Peyer's patch (tissue), 4 donors: ENCODE measurements around the gene KRT33A.

ENCODE experiments used
- POLR2A ChIP-seq, 2 donors: fragments of 450-650 bp; IDR thresholded peaks; one replicate each; pipeline ENCODE4 v1.5.1; 2017; ENCODE audit warnings: antibody characterized with exemption in 2 of 2, mild to moderate bottlenecking in 2 of 2, moderate library complexity in 2 of 2
- TF ChIP-seq, protein P1 (sequence below), 6 experiments: fragments of 450-650 bp in 4 of 6; fragments of 200-600 bp in 2 of 6; sonication (generic) in 1 of 6; IDR thresholded peaks; one replicate each; pipeline ENCODE4 v1.5.1; 2017 to 2019; ENCODE audit warnings: antibody characterized with exemption in 6 of 6, mild to moderate bottlenecking in 3 of 6, moderate library complexity in 1 of 6

DNA sequence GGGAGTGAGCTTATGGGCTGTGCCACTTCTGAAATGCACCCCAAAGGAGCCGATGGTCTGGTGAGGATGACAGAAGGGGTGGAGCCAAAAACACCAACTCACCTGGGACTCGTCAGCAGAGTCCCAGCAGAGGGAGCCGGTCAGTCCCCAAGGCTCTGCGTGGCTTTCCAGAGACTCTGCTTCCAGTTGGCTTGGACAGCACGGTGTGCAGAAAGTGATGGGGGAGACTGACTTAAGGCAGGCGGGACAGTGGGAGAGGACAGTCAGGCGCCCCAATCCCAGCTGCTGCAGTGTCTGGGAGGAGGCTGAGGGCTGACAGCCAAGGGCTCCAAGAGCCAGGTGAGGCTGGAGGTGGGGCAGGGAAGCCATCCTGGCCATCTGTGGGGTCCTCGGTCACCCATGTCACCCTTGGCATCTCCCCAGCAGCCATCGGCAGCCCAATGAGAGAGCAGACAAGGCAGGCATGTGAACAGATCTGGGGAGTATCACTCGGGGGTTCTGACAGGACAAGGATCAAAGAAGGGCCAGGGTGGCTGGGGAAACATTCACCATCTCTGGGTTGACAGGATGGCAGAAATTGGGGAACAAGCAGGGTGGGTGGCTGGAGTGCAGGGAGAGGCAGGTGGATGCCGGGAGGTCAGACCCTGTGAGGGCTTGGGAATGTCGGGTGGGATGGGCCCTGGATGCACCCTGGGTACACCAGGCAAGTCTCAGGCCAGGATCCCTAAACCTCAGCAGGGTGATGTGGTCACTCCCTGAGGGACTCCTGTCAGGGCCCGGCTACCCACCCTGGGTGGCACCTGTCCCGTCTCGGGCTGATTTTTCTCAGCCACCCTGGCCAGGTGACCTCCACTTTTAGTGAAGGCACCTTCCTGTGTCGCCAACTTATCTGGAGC lies 26.2 kb downstream of the KRT33A start:
- TF ChIP-seq, protein P1, sequence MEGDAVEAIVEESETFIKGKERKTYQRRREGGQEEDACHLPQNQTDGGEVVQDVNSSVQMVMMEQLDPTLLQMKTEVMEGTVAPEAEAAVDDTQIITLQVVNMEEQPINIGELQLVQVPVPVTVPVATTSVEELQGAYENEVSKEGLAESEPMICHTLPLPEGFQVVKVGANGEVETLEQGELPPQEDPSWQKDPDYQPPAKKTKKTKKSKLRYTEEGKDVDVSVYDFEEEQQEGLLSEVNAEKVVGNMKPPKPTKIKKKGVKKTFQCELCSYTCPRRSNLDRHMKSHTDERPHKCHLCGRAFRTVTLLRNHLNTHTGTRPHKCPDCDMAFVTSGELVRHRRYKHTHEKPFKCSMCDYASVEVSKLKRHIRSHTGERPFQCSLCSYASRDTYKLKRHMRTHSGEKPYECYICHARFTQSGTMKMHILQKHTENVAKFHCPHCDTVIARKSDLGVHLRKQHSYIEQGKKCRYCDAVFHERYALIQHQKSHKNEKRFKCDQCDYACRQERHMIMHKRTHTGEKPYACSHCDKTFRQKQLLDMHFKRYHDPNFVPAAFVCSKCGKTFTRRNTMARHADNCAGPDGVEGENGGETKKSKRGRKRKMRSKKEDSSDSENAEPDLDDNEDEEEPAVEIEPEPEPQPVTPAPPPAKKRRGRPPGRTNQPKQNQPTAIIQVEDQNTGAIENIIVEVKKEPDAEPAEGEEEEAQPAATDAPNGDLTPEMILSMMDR (IDR thresholded peaks at IDR 0.05), result peak in 3 of 6 experiments; percentile 23 to 33 (median 32)
- TF ChIP-seq POLR2A (IDR thresholded peaks at IDR 0.05), result no peak
